ENCODE data around the gene CTDP1.

CTDP1 gene

GRCh38 chr18:79772108-79772864 lies 92.7 kb downstream of the CTDP1 start:
- Histone ChIP-seq H3K36me3 (no peaks in the 10 kb centered on the region), H3K4me1 (ENCODE audit: control insufficient read depth in 1 of 2, insufficient read depth in 1 of 2, low read depth in 1 of 2, low read length in 1 of 2) (no peaks in the 10 kb centered on the region), H3K27ac (no peak overlapping the region), H3K4me3 (ENCODE audit: low read depth in 1 of 2, low read length in 1 of 2) (no peak overlapping the region), H3K27me3 (peaks cover 13% of the 10 kb centered on the region), H3K9me3 (no peaks in the 10 kb centered on the region)
- TF ChIP-seq CTCF (IDR thresholded peaks at IDR 0.05) = no peak

- Histone ChIP-seq H3K4me1 (ENCODE audit: control insufficient read depth in 1 of 2, insufficient read depth in 1 of 2, low read depth in 1 of 2, low read length in 1 of 2) (no peaks in the 10 kb centered on the region), H3K36me3 (no peaks in the 10 kb centered on the region), H3K4me3 (ENCODE audit: low read depth in 1 of 2, low read length in 1 of 2) (no peak overlapping the region), H3K27me3 (peaks cover 16% of the 10 kb centered on the region), H3K27ac (no peak overlapping the region), H3K9me3 (no peaks in the 10 kb centered on the region)
- TF ChIP-seq CTCF (IDR thresholded peaks at IDR 0.05) = no peak
Observed at GRCh38 chr18:79772865-79773696, 93.5 kb downstream of the CTDP1 start.

DNA sequence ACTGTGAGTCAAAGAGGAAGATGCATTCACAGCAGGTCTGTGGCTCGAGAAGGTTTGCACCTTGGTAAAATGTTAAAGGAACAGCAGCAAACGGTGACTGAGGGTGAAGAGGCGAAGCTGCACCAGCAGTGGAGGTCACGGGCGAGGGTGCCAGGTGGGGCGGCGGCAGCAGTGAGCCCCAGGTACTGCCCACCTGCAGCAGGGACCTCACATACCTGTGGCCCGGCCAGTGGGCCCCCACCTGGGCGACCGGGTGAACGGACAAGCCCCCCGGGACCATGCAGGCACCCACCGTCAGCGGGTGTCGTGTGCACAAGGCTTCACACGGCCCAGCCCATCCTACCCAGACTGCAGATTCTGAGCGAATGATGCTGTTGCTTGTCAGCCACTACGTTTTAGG lies 94.5 kb downstream of the CTDP1 start:
- Histone ChIP-seq H3K27ac (no peak overlapping the region), H3K36me3 (no peaks in the 10 kb centered on the region), H3K9me3 (no peaks in the 10 kb centered on the region), H3K27me3 (peaks cover 19% of the 10 kb centered on the region), H3K4me1 (ENCODE audit: control insufficient read depth in 1 of 2, insufficient read depth in 1 of 2, low read depth in 1 of 2, low read length in 1 of 2) (no peaks in the 10 kb centered on the region), H3K4me3 (ENCODE audit: low read depth in 1 of 2, low read length in 1 of 2) (no peak overlapping the region)
- no peak for TF ChIP-seq CTCF (IDR thresholded peaks at IDR 0.05)

DNA sequence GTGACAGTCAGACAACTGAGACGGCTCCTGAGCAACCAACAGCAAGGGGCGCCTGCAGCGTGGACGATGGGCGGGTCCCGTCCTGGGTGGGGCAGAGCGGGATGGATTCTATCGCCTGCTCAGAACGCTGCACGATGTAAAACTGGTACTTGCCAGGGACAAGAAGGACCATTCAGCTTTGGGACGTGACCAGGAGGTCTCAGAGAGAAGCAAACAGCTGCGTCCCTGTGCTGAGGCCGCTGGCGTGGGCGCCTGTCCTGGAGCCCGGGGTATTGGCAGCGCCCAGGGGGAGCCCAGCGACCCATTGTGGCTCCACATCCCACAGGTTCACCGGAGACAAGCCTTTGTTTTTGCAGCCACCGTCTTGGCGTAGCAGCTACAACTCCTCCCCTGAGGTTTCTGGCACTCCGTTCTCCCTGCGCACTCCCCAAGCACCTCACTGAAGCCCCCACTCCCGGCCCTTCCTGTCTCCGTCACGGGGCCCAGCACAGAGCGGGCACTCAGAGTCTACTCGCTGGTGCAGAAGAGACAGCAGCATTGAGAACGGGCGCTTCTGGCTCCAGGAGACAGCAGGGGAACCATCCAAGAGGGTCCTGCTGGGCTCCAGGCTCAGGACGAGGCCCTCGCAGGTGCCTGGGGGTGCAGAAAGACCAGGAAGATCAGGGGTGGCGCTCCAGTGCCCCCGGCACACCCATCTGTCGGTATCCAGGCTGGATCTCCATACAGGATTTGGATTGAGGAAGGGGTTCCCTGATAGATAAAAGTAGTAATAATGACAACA lies 96.0 kb downstream of the CTDP1 start:
- no peak overlapping the region for H3K4me3 ChIP-seq (ENCODE audit: low read depth in 1 of 2, low read length in 1 of 2)
- peaks cover 19% of the 10 kb centered on the region for H3K27me3 ChIP-seq
- no peaks in the 10 kb centered on the region for H3K36me3 ChIP-seq
- no peaks in the 10 kb centered on the region for H3K4me1 ChIP-seq (ENCODE audit: control insufficient read depth in 1 of 2, insufficient read depth in 1 of 2, low read depth in 1 of 2, low read length in 1 of 2)
- no peak for TF ChIP-seq CTCF (IDR thresholded peaks at IDR 0.05)
- H3K27ac ChIP-seq = no peak overlapping the region
- H3K9me3 ChIP-seq = no peaks in the 10 kb centered on the region

DNA sequence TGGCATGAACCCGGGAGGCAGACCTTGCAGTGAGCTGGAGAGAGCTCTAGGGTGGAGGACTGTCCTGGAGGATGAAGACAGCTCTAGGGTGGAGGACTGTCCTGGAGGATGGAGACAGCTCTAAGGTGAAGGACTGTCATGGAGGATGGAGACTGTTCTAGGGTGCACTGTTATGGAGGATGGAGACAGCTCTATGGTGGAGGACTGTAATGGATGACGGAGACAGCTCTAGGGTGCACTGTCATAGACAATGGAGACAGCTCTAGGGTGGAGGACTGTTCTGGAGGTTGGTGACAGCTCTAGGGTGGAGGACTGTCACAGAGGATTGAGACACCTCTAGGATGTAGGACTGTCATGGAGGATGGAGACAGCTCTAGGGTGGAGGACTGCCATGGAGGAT lies 97.1 kb downstream of the CTDP1 start:
- Histone ChIP-seq H3K36me3 (no peaks in the 10 kb centered on the region), H3K9me3 (no peaks in the 10 kb centered on the region), H3K27me3 (peaks cover 19% of the 10 kb centered on the region), H3K27ac (no peak overlapping the region), H3K4me1 (ENCODE audit: control insufficient read depth in 1 of 2, insufficient read depth in 1 of 2, low read depth in 1 of 2, low read length in 1 of 2) (no peaks in the 10 kb centered on the region), H3K4me3 (ENCODE audit: low read depth in 1 of 2, low read length in 1 of 2) (no peak overlapping the region)
- TF ChIP-seq CTCF (IDR thresholded peaks at IDR 0.05) = no peak

All from neutrophil (primary cell).